H54 (cell line): Measurements from ENCODE around the gene RPH3AL.

Experiments
- DNase-seq: peaks from one replicate; pipeline ENCODE4 v3.0.0; 2011; ENCODE audit warnings: low spot score, mixed read lengths; ENCODE audit not compliant: insufficient read length
- FAIRE-seq: peaks from 3 replicates; lab custom pipeline; 2011; peaks lifted over from hg19 to GRCh38; lab: Jason Lieb, UNC
- POLR2A ChIP-seq: IDR thresholded peaks from 2 replicates; pipeline ENCODE4 v1.6.1; 2011; ENCODE audit warnings: low read depth, mild to moderate bottlenecking, low read length

RPH3AL gene

GRCh38 chr17:263271-263670, 89.3 kb downstream of the RPH3AL start:
- FAIRE-seq (no peak), DNase-seq (no peak)
- no peak for TF ChIP-seq POLR2A

- no peak for DNase-seq
- no peak for TF ChIP-seq POLR2A
- FAIRE-seq: no peak
Observed at GRCh38 chr17:261635-262034, 91.0 kb downstream of the RPH3AL start.

- no peak for TF ChIP-seq POLR2A
- no peak for FAIRE-seq
- DNase-seq: no peak
Observed at GRCh38 chr17:260944-261343, 91.7 kb downstream of the RPH3AL start.

GRCh38 chr17:260031-260791, 92.4 kb downstream of the RPH3AL start:
- FAIRE-seq: no peak
- DNase-seq: no peak
- no peak for TF ChIP-seq POLR2A

GRCh38 chr17:259341-259976, 93.1 kb downstream of the RPH3AL start:
- no peak for DNase-seq
- no peak for TF ChIP-seq POLR2A
- FAIRE-seq: no peak

GRCh38 chr17:258906-259305, 93.7 kb downstream of the RPH3AL start:
- FAIRE-seq (no peak), DNase-seq (no peak)
- TF ChIP-seq POLR2A: no peak

- FAIRE-seq (no peak), DNase-seq (no peak)
- TF ChIP-seq POLR2A: no peak
Observed at GRCh38 chr17:258045-258734, 94.4 kb downstream of the RPH3AL start.

- TF ChIP-seq POLR2A: no peak
- no peak for FAIRE-seq
- DNase-seq: no peak
Observed at GRCh38 chr17:253091-253846, 99.3 kb downstream of the RPH3AL start.

- no peak for TF ChIP-seq POLR2A
- FAIRE-seq (no peak), DNase-seq (no peak)
Observed at GRCh38 chr17:252456-252855, 100.2 kb downstream of the RPH3AL start.

GRCh38 chr17:251531-251930, 101.1 kb downstream of the RPH3AL start:
- FAIRE-seq (no peak), DNase-seq (no peak)
- no peak for TF ChIP-seq POLR2A

- DNase-seq: no peak
- no peak for FAIRE-seq
- TF ChIP-seq POLR2A: no peak
Observed at GRCh38 chr17:250487-251300, 101.9 kb downstream of the RPH3AL start.

GRCh38 chr17:249236-249993, 103.2 kb downstream of the RPH3AL start:
- no peak for FAIRE-seq
- no peak for TF ChIP-seq POLR2A
- DNase-seq: no peak
